BLaER1 (cell line): ENCODE data around the gene CERKL.
A peak's percentile ranks its signal among the peaks of the same experiment; 100 is the strongest.

ENCODE experiments used
- H3K27ac ChIP-seq: shearing (Covaris generic); formaldehyde crosslinking; 2 replicates; pipeline ENCODE4 v1.8.1; 2022
- H3K27me3 ChIP-seq: shearing (Covaris generic); formaldehyde crosslinking; 2 replicates; pipeline ENCODE4 v1.8.1; 2022
- H3K36me3 ChIP-seq: shearing (Covaris generic); formaldehyde crosslinking; 2 replicates; pipeline ENCODE4 v1.8.1; 2022
- H3K4me1 ChIP-seq: shearing (Covaris generic); formaldehyde crosslinking; 2 replicates; pipeline ENCODE4 v1.8.1; 2022
- H3K4me2 ChIP-seq: shearing (Covaris generic); formaldehyde crosslinking; 2 replicates; pipeline ENCODE4 v1.8.1; 2022
- H3K4me3 ChIP-seq: shearing (Covaris generic); formaldehyde crosslinking; 2 replicates; pipeline ENCODE4 v1.8.1; 2022
- H3K9ac ChIP-seq: shearing (Covaris generic); formaldehyde crosslinking; 2 replicates; pipeline ENCODE4 v1.8.1; 2022
- H3K9me3 ChIP-seq: shearing (Covaris generic); formaldehyde crosslinking; 2 replicates; pipeline ENCODE4 v1.8.1; 2022
- H4K20me1 ChIP-seq: shearing (Covaris generic); formaldehyde crosslinking; 2 replicates; pipeline ENCODE4 v1.8.1; 2022
- Cebpa-rat ChIP-seq: shearing (Covaris generic); IDR thresholded peaks from 2 replicates; pipeline ENCODE4 v1.8.1; 2022

Gene CERKL

DNA sequence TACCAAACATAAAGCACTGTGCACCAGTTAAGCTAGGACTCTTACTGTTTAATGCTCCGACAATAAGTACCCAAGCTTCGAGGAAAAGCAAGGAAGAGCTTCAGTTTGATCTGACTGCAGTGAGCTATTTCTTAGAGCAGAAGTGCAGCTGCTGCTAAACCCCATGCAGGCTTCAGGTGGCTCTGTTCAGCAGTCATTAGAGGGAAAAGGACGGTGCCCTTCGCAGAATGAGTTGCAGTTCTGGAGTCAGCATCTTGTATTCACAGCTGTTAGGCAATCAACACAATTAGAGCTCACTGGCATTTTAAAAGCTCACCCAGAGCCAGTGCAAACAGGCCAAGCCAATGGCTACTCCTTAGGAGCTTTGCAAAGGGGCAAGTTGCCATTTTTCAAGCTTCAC lies 1.5 kb upstream of the CERKL start:
- no peak overlapping the region for H3K4me2 ChIP-seq
- no peak overlapping the region for H3K4me3 ChIP-seq
- no peak for TF ChIP-seq Cebpa-rat
- H3K4me1 ChIP-seq = 0 out of 2 replicates have a peak, but pooled peaks cover 3% of the 10 kb centered on the region
- peaks cover 33% of the 10 kb centered on the region for H3K27me3 ChIP-seq
- H3K9ac ChIP-seq = no peak overlapping the region
- H4K20me1 ChIP-seq = no peaks in the 10 kb centered on the region
- H3K36me3 ChIP-seq = no peaks in the 10 kb centered on the region
- no peak overlapping the region for H3K27ac ChIP-seq
- peaks cover 11% of the 10 kb centered on the region for H3K9me3 ChIP-seq

DNA sequence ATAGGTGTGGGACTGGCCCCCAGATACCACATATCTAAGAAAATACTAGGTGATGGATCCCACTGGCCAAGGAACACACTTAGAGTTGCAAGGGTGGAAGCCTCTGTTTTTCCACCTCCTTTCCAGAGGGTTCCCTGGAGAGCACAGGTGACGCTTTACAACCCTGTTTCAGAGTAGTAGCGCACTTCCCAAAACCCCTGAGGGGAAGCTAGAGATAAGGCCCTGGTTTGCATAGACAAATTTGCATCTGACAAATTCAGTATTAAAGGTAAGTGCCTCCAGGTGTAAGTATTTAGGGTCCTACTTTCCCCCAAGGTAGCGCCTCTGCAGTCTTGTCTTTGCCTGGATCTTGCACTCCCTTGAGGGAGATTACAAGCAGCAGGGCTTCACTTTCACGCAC lies 474 bp upstream of the CERKL start:
- peak overlapping the region; percentile 53; the same call in 1 of the 2 replicates for H3K4me2 ChIP-seq
- H3K36me3 ChIP-seq = no peaks in the 10 kb centered on the region
- no peak overlapping the region for H3K4me3 ChIP-seq
- peaks cover 11% of the 10 kb centered on the region for H3K9me3 ChIP-seq
- 0 out of 2 replicates have a peak, but pooled peaks cover 3% of the 10 kb centered on the region for H3K4me1 ChIP-seq
- peaks cover 33% of the 10 kb centered on the region for H3K27me3 ChIP-seq
- H3K27ac ChIP-seq = no peak overlapping the region
- no peaks in the 10 kb centered on the region for H4K20me1 ChIP-seq
- TF ChIP-seq Cebpa-rat = no peak
- no peak overlapping the region for H3K9ac ChIP-seq

DNA sequence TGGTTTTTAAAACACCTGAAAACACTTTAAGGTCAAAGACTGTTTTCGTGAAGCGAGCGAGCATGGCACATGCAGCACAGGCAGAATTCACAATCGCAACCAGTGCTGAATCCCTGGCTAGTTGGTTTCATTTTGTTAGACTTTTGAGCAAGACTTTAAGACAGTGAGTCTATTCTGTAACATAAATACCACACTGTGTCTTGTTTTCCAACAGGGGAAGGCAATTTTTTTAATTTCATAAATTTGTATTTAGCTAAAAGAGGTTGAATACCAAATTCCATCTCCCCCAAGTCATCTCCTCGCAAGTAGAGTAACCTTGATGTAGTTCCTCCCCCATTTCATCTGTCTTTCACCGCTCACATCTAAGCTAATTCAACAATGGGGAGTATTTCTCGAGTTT lies 1.4 kb downstream of the CERKL start:
- TF ChIP-seq Cebpa-rat = no peak
- no peak overlapping the region for H3K4me3 ChIP-seq
- peaks cover 33% of the 10 kb centered on the region for H3K27me3 ChIP-seq
- 0 out of 2 replicates have a peak, but pooled peaks cover 3% of the 10 kb centered on the region for H3K4me1 ChIP-seq
- H3K4me2 ChIP-seq = no peak overlapping the region
- no peaks in the 10 kb centered on the region for H4K20me1 ChIP-seq
- no peak overlapping the region for H3K27ac ChIP-seq
- peaks cover 11% of the 10 kb centered on the region for H3K9me3 ChIP-seq
- no peak overlapping the region for H3K9ac ChIP-seq
- no peaks in the 10 kb centered on the region for H3K36me3 ChIP-seq

DNA sequence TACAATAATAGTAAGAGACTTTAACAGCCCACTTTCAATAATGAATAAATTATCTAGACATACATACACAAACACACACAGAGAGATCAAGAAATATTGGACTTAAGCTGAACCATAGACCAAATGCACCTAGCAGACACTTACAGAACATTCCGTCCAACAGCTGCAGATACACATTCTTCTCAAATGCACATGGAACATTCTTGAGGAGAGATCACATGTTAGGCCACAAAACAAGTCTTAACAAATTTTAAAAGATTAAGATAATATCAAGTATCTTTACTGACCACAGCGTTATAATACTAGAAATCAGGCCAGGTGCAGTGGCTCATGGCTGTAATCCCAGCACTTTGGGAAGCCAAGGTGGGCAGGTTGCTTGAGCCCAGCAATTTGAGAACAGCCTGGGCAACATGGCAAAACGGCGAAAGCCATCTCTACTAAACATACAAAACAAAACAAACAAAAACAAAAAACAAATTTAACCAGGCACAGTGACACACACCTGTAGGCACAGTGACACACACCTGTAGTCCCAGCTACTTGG lies 7.4 kb downstream of the CERKL start:
- Histone ChIP-seq H4K20me1 (no peaks in the 10 kb centered on the region), H3K4me1 (no peaks in the 10 kb centered on the region), H3K4me3 (no peak overlapping the region), H3K27me3 (no peaks in the 10 kb centered on the region), H3K36me3 (no peaks in the 10 kb centered on the region), H3K4me2 (no peak overlapping the region), H3K9ac (no peak overlapping the region), H3K9me3 (no peaks in the 10 kb centered on the region; the same call in 1 of the 2 replicates), H3K27ac (no peak overlapping the region)
- TF ChIP-seq Cebpa-rat = no peak

DNA sequence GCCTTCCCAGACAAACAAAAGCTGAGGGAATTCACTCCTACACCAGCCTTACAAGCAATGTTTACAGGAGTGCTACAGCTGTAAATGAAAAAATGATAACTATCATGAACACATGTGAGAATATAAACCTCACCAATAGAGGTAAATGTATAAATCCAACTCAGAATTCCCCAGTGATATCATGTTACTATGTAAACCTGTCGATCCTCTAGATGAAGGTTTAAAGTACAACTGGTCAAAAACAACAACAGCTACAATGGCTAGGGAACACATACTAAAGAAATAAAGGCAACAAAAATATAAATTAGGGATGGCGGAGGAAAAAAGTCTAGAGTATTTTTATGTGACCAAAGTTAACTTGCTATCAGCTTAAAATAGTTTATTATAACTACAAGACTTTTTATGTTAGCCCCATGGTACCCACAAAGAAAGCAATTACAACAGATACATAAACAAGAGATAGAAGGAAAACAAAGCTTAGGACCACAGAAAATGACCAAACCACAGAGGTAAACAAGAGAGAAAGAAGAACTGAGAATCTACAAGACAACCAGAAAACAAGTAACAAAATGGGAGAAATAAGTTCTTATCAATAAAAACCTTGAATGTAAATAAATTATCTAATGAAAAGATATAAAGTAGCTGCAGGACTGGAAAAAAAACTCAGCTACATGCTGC lies 8.3 kb downstream of the CERKL start:
- Histone ChIP-seq H4K20me1 (no peaks in the 10 kb centered on the region), H3K9ac (no peak overlapping the region), H3K36me3 (no peaks in the 10 kb centered on the region), H3K4me3 (no peak overlapping the region), H3K9me3 (no peaks in the 10 kb centered on the region; the same call in 1 of the 2 replicates), H3K27me3 (no peaks in the 10 kb centered on the region), H3K4me1 (no peaks in the 10 kb centered on the region), H3K27ac (no peak overlapping the region), H3K4me2 (no peak overlapping the region)
- no peak for TF ChIP-seq Cebpa-rat

DNA sequence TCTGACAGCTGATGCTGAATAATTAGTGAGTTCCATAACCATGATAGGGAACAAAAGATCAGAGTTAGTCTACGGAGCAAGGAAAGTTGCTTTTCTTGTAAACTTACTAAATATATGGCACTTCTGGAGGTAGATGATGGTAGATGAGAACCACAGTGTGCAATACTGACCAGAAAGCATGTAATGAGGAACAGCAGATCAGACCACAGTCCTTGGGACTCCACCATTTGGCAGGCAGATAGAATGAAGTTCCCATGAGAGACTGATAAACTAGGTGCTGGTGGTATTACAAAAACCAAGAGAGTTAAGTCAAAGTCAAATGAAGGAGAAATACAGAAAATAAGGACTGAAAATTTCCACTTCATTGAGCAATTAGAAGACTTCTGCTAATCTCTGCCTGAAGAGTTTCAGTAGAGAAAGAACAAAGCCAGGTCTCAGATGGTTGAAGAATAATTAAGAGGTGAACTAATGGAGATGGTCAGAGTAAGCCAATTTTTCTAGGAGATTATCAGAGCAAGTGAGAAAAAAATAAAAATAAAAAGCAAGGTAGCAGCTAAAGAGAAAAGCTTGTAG lies 10.4 kb downstream of the CERKL start:
- Histone ChIP-seq H4K20me1 (no peaks in the 10 kb centered on the region), H3K9ac (no peak overlapping the region), H3K4me2 (no peak overlapping the region), H3K4me3 (no peak overlapping the region), H3K9me3 (no peaks in the 10 kb centered on the region; the same call in 1 of the 2 replicates), H3K36me3 (no peaks in the 10 kb centered on the region), H3K27ac (no peak overlapping the region), H3K4me1 (no peaks in the 10 kb centered on the region), H3K27me3 (no peaks in the 10 kb centered on the region)
- no peak for TF ChIP-seq Cebpa-rat

DNA sequence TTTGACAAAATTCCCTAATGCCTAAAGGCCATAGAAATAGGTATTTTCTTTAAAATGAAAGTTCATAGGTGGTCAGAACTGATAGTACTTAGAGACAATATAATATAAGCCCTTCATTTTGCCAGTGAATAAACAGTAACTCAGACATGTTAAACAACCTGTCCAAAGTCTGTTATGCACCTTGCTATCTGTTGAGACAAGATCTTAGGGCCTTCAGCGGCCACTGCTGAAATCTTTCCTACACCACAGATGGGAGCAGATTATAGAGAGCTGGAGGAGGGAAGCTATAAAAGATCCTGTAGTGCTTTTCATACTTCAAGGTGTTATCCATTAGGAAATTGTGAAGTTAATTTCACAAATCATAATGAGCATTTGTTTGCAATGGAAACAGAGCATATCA lies 13.8 kb downstream of the CERKL start:
- Histone ChIP-seq H3K4me1 (no peaks in the 10 kb centered on the region), H3K36me3 (no peaks in the 10 kb centered on the region), H4K20me1 (no peaks in the 10 kb centered on the region), H3K9ac (no peak overlapping the region), H3K27me3 (no peaks in the 10 kb centered on the region), H3K27ac (no peak overlapping the region), H3K9me3 (no peaks in the 10 kb centered on the region; the same call in 1 of the 2 replicates), H3K4me2 (no peak overlapping the region), H3K4me3 (no peak overlapping the region)
- no peak for TF ChIP-seq Cebpa-rat

DNA sequence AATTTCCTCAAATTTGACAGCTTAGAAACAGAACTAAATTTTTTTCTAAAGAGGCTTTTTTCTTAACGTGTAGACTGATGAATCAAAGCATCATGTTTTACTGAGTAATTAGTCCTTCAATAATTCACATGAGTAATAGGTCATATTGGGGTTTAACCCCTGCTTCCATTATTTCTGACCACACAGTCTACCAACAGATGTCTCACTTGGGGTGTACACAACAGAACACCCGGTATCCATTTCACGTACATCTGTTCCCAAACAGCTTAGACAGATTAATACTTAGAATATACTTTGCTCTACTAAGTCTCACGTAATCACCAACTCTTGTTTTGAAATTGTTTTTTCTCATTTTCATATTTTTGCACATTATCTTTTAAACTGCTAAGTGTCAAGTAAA lies 14.8 kb downstream of the CERKL start:
- TF ChIP-seq Cebpa-rat = no peak
- no peak overlapping the region for H3K27ac ChIP-seq
- H3K9ac ChIP-seq = no peak overlapping the region
- no peak overlapping the region for H3K4me3 ChIP-seq
- no peak overlapping the region for H3K4me2 ChIP-seq
- H3K36me3 ChIP-seq = no peaks in the 10 kb centered on the region
- H3K4me1 ChIP-seq = no peaks in the 10 kb centered on the region
- H3K27me3 ChIP-seq = no peaks in the 10 kb centered on the region
- no peaks in the 10 kb centered on the region for H3K9me3 ChIP-seq
- H4K20me1 ChIP-seq = no peaks in the 10 kb centered on the region

DNA sequence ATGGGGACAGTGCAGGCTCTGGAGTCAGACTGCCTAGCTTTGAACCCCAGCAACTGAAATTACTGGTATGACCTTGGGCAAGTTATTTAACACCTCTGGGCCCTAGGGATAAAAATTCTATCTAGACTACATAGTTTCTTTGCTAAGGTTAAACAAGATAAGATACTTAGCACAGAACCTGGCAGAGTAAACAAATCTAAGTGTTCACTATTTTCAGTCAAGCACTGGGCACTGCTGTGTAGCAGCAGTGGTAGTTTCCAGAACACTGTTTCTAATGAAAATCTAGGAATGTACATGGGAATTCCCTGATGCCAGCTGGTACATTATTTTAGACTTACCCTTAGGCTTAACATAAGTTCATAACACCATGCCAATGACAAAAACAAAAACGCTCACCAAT lies 17.2 kb downstream of the CERKL start:
- no peaks in the 10 kb centered on the region for H3K27me3 ChIP-seq

DNA sequence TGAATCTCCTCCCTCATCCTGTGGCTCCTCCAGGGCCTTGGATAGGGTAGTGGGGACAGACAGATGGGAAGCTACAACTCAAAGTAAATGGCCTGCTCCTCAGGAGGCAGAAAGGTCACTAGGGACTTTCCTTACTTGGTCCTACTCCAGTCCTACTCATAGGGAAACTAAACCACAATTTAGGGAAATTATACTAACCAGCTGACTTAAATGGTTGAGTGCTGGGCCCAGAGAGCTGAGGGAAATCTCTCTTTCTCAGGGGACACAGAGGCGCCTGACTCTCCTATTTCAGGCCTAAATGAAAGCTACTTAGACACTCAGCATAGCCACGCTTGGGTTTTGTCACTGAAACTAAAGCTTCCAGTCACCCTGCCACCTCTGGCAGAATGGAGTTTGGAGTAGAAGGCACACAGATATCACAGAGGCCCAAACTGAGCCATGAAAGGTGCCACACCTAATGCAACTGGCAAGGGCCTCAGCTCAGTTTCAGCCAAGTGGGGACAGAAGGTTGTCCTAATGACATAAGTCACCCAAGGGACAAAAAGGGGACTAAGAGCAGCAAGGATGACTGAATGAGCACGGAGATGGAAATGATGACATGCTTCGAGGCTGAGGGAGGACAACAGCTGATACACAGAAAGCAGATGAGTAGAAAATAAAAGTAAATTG lies 24.0 kb downstream of the CERKL start:
- H3K4me1 ChIP-seq = no peaks in the 10 kb centered on the region
- H3K4me2 ChIP-seq = no peak overlapping the region
- H3K9ac ChIP-seq = no peak overlapping the region
- H4K20me1 ChIP-seq = no peaks in the 10 kb centered on the region
- no peak for TF ChIP-seq Cebpa-rat
- no peaks in the 10 kb centered on the region for H3K27me3 ChIP-seq
- H3K4me3 ChIP-seq = no peak overlapping the region
- no peak overlapping the region for H3K27ac ChIP-seq
- no peaks in the 10 kb centered on the region for H3K9me3 ChIP-seq
- H3K36me3 ChIP-seq = no peaks in the 10 kb centered on the region

More for the DNA sequence above, 17.2 kb downstream of the CERKL start:
- H3K4me2 ChIP-seq = no peak overlapping the region
- no peak for TF ChIP-seq Cebpa-rat
- H3K9me3 ChIP-seq = no peaks in the 10 kb centered on the region
- H3K4me3 ChIP-seq = no peak overlapping the region
- H3K4me1 ChIP-seq = no peaks in the 10 kb centered on the region
- no peaks in the 10 kb centered on the region for H4K20me1 ChIP-seq
- no peak overlapping the region for H3K27ac ChIP-seq
- no peak overlapping the region for H3K9ac ChIP-seq
- H3K36me3 ChIP-seq = no peaks in the 10 kb centered on the region
